Esophagus squamous epithelium (tissue), 4 donors: ENCODE data around the gene TCF12.

Source experiments
- POLR2A ChIP-seq, 4 donors: fragments of 450-650 bp; IDR thresholded peaks; one replicate each; pipeline ENCODE4 v1.6.1; 2017; ENCODE audit warnings: antibody characterized with exemption in 4 of 4, mild to moderate bottlenecking in 4 of 4, moderate library complexity in 3 of 4
- TF ChIP-seq, protein P1 (sequence below), 6 experiments: fragments of 450-650 bp in 4 of 6; fragments of 200-600 bp in 2 of 6; sonication (generic) in 2 of 6; IDR thresholded peaks; one replicate each; pipeline ENCODE4 v1.5.1; 2016 to 2019; ENCODE audit warnings: antibody characterized with exemption in 6 of 6, mild to moderate bottlenecking in 4 of 6, moderate library complexity in 4 of 6

DNA sequence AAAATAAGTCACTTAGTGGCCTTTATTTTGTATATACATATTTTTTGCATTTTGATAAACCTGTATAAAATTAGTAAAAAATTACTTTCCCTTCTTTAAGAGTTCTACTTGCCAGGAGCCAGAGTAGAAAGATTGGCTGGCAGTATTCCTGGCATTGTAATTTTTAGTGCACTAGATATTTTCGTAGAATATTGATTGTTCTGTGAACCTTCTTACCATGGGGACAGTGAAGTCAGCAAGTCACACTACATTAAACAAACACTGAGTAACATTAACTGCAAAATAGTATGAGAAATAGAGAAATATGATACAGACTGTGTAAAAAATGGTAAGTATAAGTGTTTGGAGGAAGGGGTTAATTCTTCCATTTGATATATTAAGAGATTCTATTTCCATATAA, 26.0 kb downstream of the TCF12 start:
- TF ChIP-seq POLR2A (IDR thresholded peaks at IDR 0.05): no peak
- TF ChIP-seq, protein P1, sequence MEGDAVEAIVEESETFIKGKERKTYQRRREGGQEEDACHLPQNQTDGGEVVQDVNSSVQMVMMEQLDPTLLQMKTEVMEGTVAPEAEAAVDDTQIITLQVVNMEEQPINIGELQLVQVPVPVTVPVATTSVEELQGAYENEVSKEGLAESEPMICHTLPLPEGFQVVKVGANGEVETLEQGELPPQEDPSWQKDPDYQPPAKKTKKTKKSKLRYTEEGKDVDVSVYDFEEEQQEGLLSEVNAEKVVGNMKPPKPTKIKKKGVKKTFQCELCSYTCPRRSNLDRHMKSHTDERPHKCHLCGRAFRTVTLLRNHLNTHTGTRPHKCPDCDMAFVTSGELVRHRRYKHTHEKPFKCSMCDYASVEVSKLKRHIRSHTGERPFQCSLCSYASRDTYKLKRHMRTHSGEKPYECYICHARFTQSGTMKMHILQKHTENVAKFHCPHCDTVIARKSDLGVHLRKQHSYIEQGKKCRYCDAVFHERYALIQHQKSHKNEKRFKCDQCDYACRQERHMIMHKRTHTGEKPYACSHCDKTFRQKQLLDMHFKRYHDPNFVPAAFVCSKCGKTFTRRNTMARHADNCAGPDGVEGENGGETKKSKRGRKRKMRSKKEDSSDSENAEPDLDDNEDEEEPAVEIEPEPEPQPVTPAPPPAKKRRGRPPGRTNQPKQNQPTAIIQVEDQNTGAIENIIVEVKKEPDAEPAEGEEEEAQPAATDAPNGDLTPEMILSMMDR (IDR thresholded peaks at IDR 0.05): no peak
